Panc1 (cell line): Measurements from ENCODE around the gene LMNTD1. TPM values are rescaled to one million over a fixed set of nuclear protein-coding genes. Genes with fewer than 3 reads are reported as not detected.

Source experiments
- ATAC-seq: fragments of 200-7000 bp; cut with Tn5 transposase; 2 replicates; pipeline ENCODE4 v1.9.1; 2020; ENCODE audit warnings: mild to moderate bottlenecking, moderate library complexity
- BruUV-seq: library from RNA; stranded (reverse); fragments of 400-500 nt; replicated peaks from 2 replicates; lab custom pipeline; 2021; lab: Mats Ljungman, UMichigan
- CTCF ChIA-PET: fragments of 300-600 bp; sonication (Branson Sonifier 250); formaldehyde crosslinking; loops from one replicate; lab custom pipeline; 2022; ENCODE audit warnings: antibody characterized with exemption; lab: Charles Lee
- POLR2A ChIA-PET: fragments of 300-600 bp; sonication (Branson Sonifier 250); formaldehyde crosslinking; loops from one replicate; lab custom pipeline; 2022; ENCODE audit warnings: antibody characterized with exemption; lab: Charles Lee
- DNase-seq: peaks from one replicate; pipeline ENCODE4 v3.0.0-alpha.2; 2010; ENCODE audit warnings: low read depth, low spot score
- H3K27ac ChIP-seq: 2 replicates; pipeline ENCODE4 v1.5.1; 2011; ENCODE audit warnings: mild to moderate bottlenecking, low read length, inconsistent platforms
- H3K27me3 ChIP-seq: fragments of 200-500 bp; sonication (Bioruptor generic); 2 replicates; pipeline ENCODE4 v1.6.0; 2014; ENCODE audit warnings: low read length, inconsistent platforms; ENCODE audit not compliant: control insufficient read depth, insufficient read depth
- H3K36me3 ChIP-seq: fragments of 200-500 bp; sonication (Bioruptor generic); 2 replicates; pipeline ENCODE4 v1.5.1; 2014; ENCODE audit warnings: inconsistent platforms, mild to moderate bottlenecking, low read length, moderate library complexity; ENCODE audit not compliant: control insufficient read depth, insufficient read depth
- H3K4me1 ChIP-seq: 2 replicates; pipeline ENCODE4 v1.5.1; 2011; ENCODE audit warnings: inconsistent platforms, mild to moderate bottlenecking, low read length, moderate library complexity; ENCODE audit not compliant: control insufficient read depth, insufficient read depth
- H3K4me3 ChIP-seq, 2 experiments: 2 replicates each; pipeline ENCODE4 v1.5.1; 2011 to 2012; ENCODE audit warnings: low read depth in 2 of 2, low read length in 2 of 2, mild to moderate bottlenecking in 2 of 2, inconsistent platforms in 1 of 2, moderate library complexity in 1 of 2
- H3K9me3 ChIP-seq: fragments of 200-500 bp; sonication (Bioruptor generic); 2 replicates; pipeline ENCODE4 v1.5.1; 2014; ENCODE audit warnings: low read depth, mild to moderate bottlenecking, inconsistent platforms, low read length, moderate library complexity; ENCODE audit not compliant: control insufficient read depth, insufficient read depth
- POLR2AphosphoS5 ChIP-seq: IDR thresholded peaks from 2 replicates; pipeline ENCODE4 v1.6.1; 2012; ENCODE audit warnings: mild to moderate bottlenecking, low read depth, low read length, moderate library complexity
- SIN3A ChIP-seq: IDR thresholded peaks from 2 replicates; pipeline ENCODE4 v1.6.1; 2012; ENCODE audit warnings: low read depth, mild to moderate bottlenecking, low read length, moderate library complexity, borderline replicate concordance; ENCODE audit not compliant: insufficient read depth
- TCF7L2 ChIP-seq: IDR thresholded peaks from 2 replicates; pipeline ENCODE4 v1.6.1; 2011; ENCODE audit warnings: mild to moderate bottlenecking, low read depth, low read length, inconsistent platforms
- in situ Hi-C: cut with HindIII; loops from 2 replicates; pipeline ENCODE4 v1.10.0; 2016; ENCODE audit warnings: low sequenced_read_pairs, low pct_unique_long_range_greater_than_20kb
- intact Hi-C: fragments of 100-400 bp; cut with micrococcal nuclease; formaldehyde crosslinking; loops from one replicate; pipeline ENCODE4 v1.10.0; 2022; ENCODE audit not compliant: unreplicated experiment
- total RNA-seq: library from RNA; stranded (reverse); gene quantifications from one replicate; pipeline ENCODE4 v1.2.1, GENCODE V29; 2021; ENCODE audit not compliant: unreplicated experiment
- TF ChIP-seq, protein P1 (sequence below): fragments of 450-650 bp; IDR thresholded peaks from 2 replicates; pipeline ENCODE4 v1.5.1; 2017; ENCODE audit warnings: mild to moderate bottlenecking
- TF ChIP-seq, protein P2 (sequence below), 2 experiments: IDR thresholded peaks; 2 replicates each; pipeline ENCODE4 v1.6.1; 2011 to 2012; ENCODE audit warnings: low read depth in 2 of 2, control low read depth in 1 of 2, low read length in 1 of 2, mild to moderate bottlenecking in 1 of 2, moderate library complexity in 1 of 2; ENCODE audit not compliant: insufficient read depth in 1 of 2

LMNTD1 gene
- total RNA-seq, 1 experiment from 2014 or later: 0.13 TPM

DNA sequence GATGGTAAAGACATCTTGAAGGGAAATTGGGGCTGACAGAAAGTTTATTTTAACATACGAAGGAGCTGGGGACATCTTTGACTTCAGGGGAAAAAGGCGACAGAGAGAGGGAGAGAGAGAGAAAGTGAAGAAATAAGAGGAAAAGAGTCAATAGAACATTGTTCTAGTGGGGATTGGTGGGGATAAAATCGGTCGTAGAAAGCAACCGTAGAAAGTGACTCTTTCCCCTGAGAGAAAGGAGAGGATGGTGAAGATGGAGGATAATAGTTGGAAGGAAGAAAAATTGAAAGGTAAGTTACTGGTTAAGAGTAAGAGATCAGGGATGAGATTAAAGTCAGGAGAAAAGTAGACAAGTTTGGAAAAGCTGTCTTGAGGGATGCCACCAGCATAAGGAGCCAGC lies 75.9 kb downstream of the LMNTD1 start:
- H3K4me3 ChIP-seq: no peak overlapping the region
- POLR2A ChIA-PET: no interaction called here
- ATAC-seq: no peak
- no peaks in the 10 kb centered on the region for H3K9me3 ChIP-seq
- no peaks in the 10 kb centered on the region for H3K27me3 ChIP-seq
- no peaks in the 10 kb centered on the region for H3K36me3 ChIP-seq
- CTCF ChIA-PET: no interaction called here
- no peaks in the 10 kb centered on the region for H3K4me1 ChIP-seq
- in situ Hi-C loops: no loop called here
- TF ChIP-seq, protein P1, sequence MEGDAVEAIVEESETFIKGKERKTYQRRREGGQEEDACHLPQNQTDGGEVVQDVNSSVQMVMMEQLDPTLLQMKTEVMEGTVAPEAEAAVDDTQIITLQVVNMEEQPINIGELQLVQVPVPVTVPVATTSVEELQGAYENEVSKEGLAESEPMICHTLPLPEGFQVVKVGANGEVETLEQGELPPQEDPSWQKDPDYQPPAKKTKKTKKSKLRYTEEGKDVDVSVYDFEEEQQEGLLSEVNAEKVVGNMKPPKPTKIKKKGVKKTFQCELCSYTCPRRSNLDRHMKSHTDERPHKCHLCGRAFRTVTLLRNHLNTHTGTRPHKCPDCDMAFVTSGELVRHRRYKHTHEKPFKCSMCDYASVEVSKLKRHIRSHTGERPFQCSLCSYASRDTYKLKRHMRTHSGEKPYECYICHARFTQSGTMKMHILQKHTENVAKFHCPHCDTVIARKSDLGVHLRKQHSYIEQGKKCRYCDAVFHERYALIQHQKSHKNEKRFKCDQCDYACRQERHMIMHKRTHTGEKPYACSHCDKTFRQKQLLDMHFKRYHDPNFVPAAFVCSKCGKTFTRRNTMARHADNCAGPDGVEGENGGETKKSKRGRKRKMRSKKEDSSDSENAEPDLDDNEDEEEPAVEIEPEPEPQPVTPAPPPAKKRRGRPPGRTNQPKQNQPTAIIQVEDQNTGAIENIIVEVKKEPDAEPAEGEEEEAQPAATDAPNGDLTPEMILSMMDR: no peak
- no peak for TF ChIP-seq SIN3A
- TF ChIP-seq TCF7L2: no peak
- no peak for TF ChIP-seq POLR2AphosphoS5
- TF ChIP-seq, protein P2, sequence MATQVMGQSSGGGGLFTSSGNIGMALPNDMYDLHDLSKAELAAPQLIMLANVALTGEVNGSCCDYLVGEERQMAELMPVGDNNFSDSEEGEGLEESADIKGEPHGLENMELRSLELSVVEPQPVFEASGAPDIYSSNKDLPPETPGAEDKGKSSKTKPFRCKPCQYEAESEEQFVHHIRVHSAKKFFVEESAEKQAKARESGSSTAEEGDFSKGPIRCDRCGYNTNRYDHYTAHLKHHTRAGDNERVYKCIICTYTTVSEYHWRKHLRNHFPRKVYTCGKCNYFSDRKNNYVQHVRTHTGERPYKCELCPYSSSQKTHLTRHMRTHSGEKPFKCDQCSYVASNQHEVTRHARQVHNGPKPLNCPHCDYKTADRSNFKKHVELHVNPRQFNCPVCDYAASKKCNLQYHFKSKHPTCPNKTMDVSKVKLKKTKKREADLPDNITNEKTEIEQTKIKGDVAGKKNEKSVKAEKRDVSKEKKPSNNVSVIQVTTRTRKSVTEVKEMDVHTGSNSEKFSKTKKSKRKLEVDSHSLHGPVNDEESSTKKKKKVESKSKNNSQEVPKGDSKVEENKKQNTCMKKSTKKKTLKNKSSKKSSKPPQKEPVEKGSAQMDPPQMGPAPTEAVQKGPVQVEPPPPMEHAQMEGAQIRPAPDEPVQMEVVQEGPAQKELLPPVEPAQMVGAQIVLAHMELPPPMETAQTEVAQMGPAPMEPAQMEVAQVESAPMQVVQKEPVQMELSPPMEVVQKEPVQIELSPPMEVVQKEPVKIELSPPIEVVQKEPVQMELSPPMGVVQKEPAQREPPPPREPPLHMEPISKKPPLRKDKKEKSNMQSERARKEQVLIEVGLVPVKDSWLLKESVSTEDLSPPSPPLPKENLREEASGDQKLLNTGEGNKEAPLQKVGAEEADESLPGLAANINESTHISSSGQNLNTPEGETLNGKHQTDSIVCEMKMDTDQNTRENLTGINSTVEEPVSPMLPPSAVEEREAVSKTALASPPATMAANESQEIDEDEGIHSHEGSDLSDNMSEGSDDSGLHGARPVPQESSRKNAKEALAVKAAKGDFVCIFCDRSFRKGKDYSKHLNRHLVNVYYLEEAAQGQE (IDR thresholded peaks at IDR 0.05; ENCODE audit: insufficient read depth in 1 of 2, low read depth in 2 of 2, low read length in 1 of 2): no peak
- intact Hi-C loops: no loop called here
- DNase-seq: no peak
- no peak overlapping the region for H3K27ac ChIP-seq
- BruUV-seq: no TSS peak

DNA sequence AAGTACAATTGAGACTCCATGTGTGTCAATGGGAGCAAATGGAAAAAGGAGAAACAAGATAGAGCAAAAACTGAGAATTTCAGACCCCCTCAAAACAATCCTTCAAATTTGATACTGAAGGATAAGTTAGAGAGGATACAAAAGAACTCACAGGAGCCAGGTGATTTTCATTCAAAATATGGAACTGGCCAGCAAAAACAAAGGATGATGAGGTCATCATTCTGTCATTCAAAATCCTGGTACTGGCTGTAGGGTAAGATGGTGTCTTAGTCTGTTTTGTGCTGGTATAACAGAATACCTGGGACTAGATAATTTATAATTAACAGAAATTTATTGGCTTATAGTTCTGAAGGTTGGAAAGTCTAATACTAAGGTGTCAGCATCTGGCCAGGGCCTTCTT lies 80.6 kb downstream of the LMNTD1 start:
- in situ Hi-C loops (no loop called here), intact Hi-C loops (no loop called here)
- BruUV-seq: no TSS peak
- ChIA-PET CTCF (interaction anchor here (0.6 kb wide), 1 partner anchor 31 kb away, joined by 5 read pairs; no protein-coding TSS in a partner anchor), POLR2A (no interaction called here)
- TF ChIP-seq, protein P1: no peak
- TF ChIP-seq SIN3A: no peak
- TF ChIP-seq TCF7L2: no peak
- TF ChIP-seq, protein P2 (IDR thresholded peaks at IDR 0.05; ENCODE audit: insufficient read depth in 1 of 2, low read depth in 2 of 2, low read length in 1 of 2): no peak
- TF ChIP-seq POLR2AphosphoS5: no peak
- no peaks in the 10 kb centered on the region for H3K9me3 ChIP-seq
- no peaks in the 10 kb centered on the region for H3K27me3 ChIP-seq
- H3K27ac ChIP-seq: no peak overlapping the region
- H3K4me1 ChIP-seq: no peaks in the 10 kb centered on the region
- DNase-seq: no peak
- H3K36me3 ChIP-seq: no peaks in the 10 kb centered on the region
- no peak overlapping the region for H3K4me3 ChIP-seq
- no peak for ATAC-seq
